GM23338 (cell line): Measurements from ENCODE around the gene KIFAP3. TPM values are rescaled to one million over a fixed set of nuclear protein-coding genes. Genes with fewer than 3 reads are reported as not detected.

Source experiments
- ATAC-seq: fragments of 200-7000 bp; cut with Tn5 transposase; 3 replicates; pipeline ENCODE4 v1.9.1; 2020
- DNase-seq: peaks from one replicate; pipeline ENCODE4 v3.0.0-alpha.2; 2015; ENCODE audit warnings: low spot score
- H2AFZ ChIP-seq: fragments of 200-600 bp; sonication (generic); 2 replicates; pipeline ENCODE4 v1.8.0; 2016; ENCODE audit warnings: antibody characterized with exemption, mild to moderate bottlenecking, moderate library complexity
- H3F3A ChIP-seq: fragments of 200-600 bp; sonication (generic); replicated peaks from 2 replicates; pipeline ENCODE4 v1.8.0; 2017; ENCODE audit warnings: antibody characterized with exemption, mixed run types, low read depth
- H3K27ac ChIP-seq: fragments of 200-600 bp; sonication (generic); 2 replicates; pipeline ENCODE4 v1.6.1; 2016; ENCODE audit warnings: low read depth
- H3K27me3 ChIP-seq: fragments of 200-600 bp; sonication (generic); 2 replicates; pipeline ENCODE4 v1.8.0; 2016; ENCODE audit warnings: mild to moderate bottlenecking, mixed run types, moderate library complexity; ENCODE audit not compliant: insufficient read depth
- H3K36me3 ChIP-seq: fragments of 200-600 bp; sonication (generic); 2 replicates; pipeline ENCODE4 v1.8.0; 2016; ENCODE audit warnings: mild to moderate bottlenecking; ENCODE audit not compliant: insufficient read depth
- H3K4me1 ChIP-seq: fragments of 200-600 bp; sonication (generic); 2 replicates; pipeline ENCODE4 v1.8.0; 2016; ENCODE audit warnings: mild to moderate bottlenecking, moderate library complexity; ENCODE audit not compliant: insufficient read depth
- H3K4me2 ChIP-seq: fragments of 200-600 bp; sonication (generic); 2 replicates; pipeline ENCODE4 v1.7.1; 2017; ENCODE audit warnings: mixed run types
- H3K4me3 ChIP-seq: fragments of 200-600 bp; sonication (generic); 2 replicates; pipeline ENCODE4 v1.6.1; 2016; ENCODE audit warnings: mixed run types
- H3K79me2 ChIP-seq: fragments of 200-600 bp; sonication (generic); replicated peaks from 2 replicates; pipeline ENCODE4 v1.8.0; 2017; ENCODE audit warnings: mild to moderate bottlenecking; ENCODE audit not compliant: insufficient read depth
- H3K9me2 ChIP-seq: fragments of 200-600 bp; sonication (generic); 2 replicates; pipeline ENCODE4 v1.8.0; 2017; ENCODE audit not compliant: insufficient read depth
- H4K20me1 ChIP-seq: fragments of 200-600 bp; sonication (generic); replicated peaks from 2 replicates; pipeline ENCODE4 v1.8.0; 2017; ENCODE audit warnings: mild to moderate bottlenecking; ENCODE audit not compliant: insufficient read depth
- H3K27ac Mint-ChIP-seq: 2 replicates; pipeline ENCODE4 v1.8.0; 2020; ENCODE audit warnings: inconsistent platforms, mild to moderate bottlenecking, moderate library complexity, mixed read lengths
- H3K27me3 Mint-ChIP-seq: 3 replicates; pipeline ENCODE4 v1.8.0; 2022; ENCODE audit warnings: low read depth, mild to moderate bottlenecking, moderate library complexity, mixed read lengths, inconsistent platforms; ENCODE audit not compliant: insufficient read depth, poor library complexity
- H3K36me3 Mint-ChIP-seq: 3 replicates; pipeline ENCODE4 v1.8.0; 2021; ENCODE audit warnings: low read depth, mild to moderate bottlenecking, inconsistent platforms, moderate library complexity, mixed read lengths
- H3K4me1 Mint-ChIP-seq: 3 replicates; pipeline ENCODE4 v1.8.0; 2020; ENCODE audit warnings: mild to moderate bottlenecking, inconsistent platforms, mixed read lengths
- H3K4me3 Mint-ChIP-seq: 3 replicates; pipeline ENCODE4 v1.8.0; 2021; ENCODE audit warnings: moderate library complexity, mild to moderate bottlenecking, inconsistent platforms, mixed read lengths
- H3K9me3 Mint-ChIP-seq: 3 replicates; pipeline ENCODE4 v1.8.0; 2020; ENCODE audit warnings: moderate library complexity, mild to moderate bottlenecking, inconsistent platforms, mixed read lengths
- EZH2 ChIP-seq: fragments of 200-600 bp; sonication (generic); IDR thresholded peaks from one replicate; pipeline ENCODE4 v1.8.0; 2017; ENCODE audit warnings: antibody characterized with exemption, mild to moderate bottlenecking, low read depth; ENCODE audit not compliant: unreplicated experiment
- NANOG ChIP-seq: IDR thresholded peaks from 2 replicates; pipeline ENCODE4 v1.6.1; 2016; ENCODE audit warnings: antibody characterized with exemption, borderline replicate concordance
- REST ChIP-seq: IDR thresholded peaks from one replicate; pipeline ENCODE4 v1.6.1; 2018; ENCODE audit warnings: antibody characterized with exemption; ENCODE audit not compliant: unreplicated experiment
- ZNF114 ChIP-seq: fragments of 250-450 bp; sonication (Bioruptor Pico); IDR thresholded peaks from 2 replicates; pipeline ENCODE4 v1.5.0; 2020; ENCODE audit warnings: mild to moderate bottlenecking, moderate library complexity
- polyA plus RNA-seq: library from polyadenylated mRNA; unstranded; fragments of >200 nt; fragmentation: Nextera tagmentation; extraction: Ambion mirVana; gene quantifications from 2 replicates; pipeline ENCODE4 v1.2.1, GENCODE V29; 2016
- total RNA-seq: library from RNA; depleted of rRNA; stranded (reverse); fragments of >200 nt; shearing (Covaris generic); gene quantifications from 2 replicates; pipeline ENCODE4 v1.2.3, GENCODE V29; 2014
- TF ChIP-seq, protein P1 (sequence below): fragments of 250-450 bp; sonication (Bioruptor Pico); IDR thresholded peaks from 2 replicates; pipeline ENCODE4 v1.5.0; 2020; ENCODE audit warnings: mild to moderate bottlenecking, moderate library complexity
- TF ChIP-seq, protein P2 (sequence below): IDR thresholded peaks from 2 replicates; pipeline ENCODE4 v1.6.1; 2016; ENCODE audit warnings: antibody characterized with exemption

The KIFAP3 gene
- total and polyA plus RNA-seq, 2 experiments from 2014 or later = 2.7 to 3.1 TPM

- TF ChIP-seq, protein P1, sequence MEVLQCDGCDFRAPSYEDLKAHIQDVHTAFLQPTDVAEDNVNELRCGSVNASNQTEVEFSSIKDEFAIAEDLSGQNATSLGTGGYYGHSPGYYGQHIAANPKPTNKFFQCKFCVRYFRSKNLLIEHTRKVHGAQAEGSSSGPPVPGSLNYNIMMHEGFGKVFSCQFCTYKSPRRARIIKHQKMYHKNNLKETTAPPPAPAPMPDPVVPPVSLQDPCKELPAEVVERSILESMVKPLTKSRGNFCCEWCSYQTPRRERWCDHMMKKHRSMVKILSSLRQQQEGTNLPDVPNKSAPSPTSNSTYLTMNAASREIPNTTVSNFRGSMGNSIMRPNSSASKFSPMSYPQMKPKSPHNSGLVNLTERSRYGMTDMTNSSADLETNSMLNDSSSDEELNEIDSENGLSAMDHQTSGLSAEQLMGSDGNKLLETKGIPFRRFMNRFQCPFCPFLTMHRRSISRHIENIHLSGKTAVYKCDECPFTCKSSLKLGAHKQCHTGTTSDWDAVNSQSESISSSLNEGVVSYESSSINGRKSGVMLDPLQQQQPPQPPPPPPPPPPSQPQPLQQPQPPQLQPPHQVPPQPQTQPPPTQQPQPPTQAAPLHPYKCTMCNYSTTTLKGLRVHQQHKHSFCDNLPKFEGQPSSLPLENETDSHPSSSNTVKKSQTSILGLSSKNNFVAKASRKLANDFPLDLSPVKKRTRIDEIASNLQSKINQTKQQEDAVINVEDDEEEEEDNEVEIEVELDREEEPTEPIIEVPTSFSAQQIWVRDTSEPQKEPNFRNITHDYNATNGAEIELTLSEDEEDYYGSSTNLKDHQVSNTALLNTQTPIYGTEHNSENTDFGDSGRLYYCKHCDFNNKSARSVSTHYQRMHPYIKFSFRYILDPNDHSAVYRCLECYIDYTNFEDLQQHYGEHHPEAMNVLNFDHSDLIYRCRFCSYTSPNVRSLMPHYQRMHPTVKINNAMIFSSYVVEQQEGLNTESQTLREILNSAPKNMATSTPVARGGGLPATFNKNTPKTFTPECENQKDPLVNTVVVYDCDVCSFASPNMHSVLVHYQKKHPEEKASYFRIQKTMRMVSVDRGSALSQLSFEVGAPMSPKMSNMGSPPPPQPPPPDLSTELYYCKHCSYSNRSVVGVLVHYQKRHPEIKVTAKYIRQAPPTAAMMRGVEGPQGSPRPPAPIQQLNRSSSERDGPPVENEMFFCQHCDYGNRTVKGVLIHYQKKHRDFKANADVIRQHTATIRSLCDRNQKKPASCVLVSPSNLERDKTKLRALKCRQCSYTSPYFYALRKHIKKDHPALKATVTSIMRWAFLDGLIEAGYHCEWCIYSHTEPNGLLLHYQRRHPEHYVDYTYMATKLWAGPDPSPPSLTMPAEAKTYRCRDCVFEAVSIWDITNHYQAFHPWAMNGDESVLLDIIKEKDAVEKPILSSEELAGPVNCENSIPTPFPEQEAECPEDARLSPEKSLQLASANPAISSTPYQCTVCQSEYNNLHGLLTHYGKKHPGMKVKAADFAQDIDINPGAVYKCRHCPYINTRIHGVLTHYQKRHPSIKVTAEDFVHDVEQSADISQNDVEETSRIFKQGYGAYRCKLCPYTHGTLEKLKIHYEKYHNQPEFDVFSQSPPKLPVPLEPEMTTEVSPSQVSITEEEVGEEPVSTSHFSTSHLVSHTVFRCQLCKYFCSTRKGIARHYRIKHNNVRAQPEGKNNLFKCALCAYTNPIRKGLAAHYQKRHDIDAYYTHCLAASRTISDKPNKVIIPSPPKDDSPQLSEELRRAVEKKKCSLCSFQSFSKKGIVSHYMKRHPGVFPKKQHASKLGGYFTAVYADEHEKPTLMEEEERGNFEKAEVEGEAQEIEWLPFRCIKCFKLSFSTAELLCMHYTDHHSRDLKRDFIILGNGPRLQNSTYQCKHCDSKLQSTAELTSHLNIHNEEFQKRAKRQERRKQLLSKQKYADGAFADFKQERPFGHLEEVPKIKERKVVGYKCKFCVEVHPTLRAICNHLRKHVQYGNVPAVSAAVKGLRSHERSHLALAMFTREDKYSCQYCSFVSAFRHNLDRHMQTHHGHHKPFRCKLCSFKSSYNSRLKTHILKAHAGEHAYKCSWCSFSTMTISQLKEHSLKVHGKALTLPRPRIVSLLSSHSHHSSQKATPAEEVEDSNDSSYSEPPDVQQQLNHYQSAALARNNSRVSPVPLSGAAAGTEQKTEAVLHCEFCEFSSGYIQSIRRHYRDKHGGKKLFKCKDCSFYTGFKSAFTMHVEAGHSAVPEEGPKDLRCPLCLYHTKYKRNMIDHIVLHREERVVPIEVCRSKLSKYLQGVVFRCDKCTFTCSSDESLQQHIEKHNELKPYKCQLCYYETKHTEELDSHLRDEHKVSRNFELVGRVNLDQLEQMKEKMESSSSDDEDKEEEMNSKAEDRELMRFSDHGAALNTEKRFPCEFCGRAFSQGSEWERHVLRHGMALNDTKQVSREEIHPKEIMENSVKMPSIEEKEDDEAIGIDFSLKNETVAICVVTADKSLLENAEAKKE (CRISPR knock-in tag) = no peak
Measured at GRCh38 chr1:169884634-169885033, 189.9 kb downstream of the KIFAP3 start (continued).

- H3K9me3 Mint-ChIP-seq = no peaks in the 10 kb centered on the region
- Histone ChIP-seq H3K79me2 (0 out of 2 replicates have a peak, but pooled peaks cover 4% of the 10 kb centered on the region), H2AFZ (no peak overlapping the region), H3K4me3 (no peak overlapping the region), H4K20me1 (no peaks in the 10 kb centered on the region), H3K9me2 (no peaks in the 10 kb centered on the region), H3K27me3 (no peaks in the 10 kb centered on the region), H3K27ac (no peak overlapping the region), H3K4me2 (no peak overlapping the region), H3F3A (no peaks in the 10 kb centered on the region), H3K4me1 (no peaks in the 10 kb centered on the region), H3K36me3 (peaks cover 4% of the 10 kb centered on the region; the same call in 1 of the 2 replicates)
- no peak overlapping the region for H3K4me3 Mint-ChIP-seq
- no peaks in the 10 kb centered on the region for H3K4me1 Mint-ChIP-seq
- peaks cover 24% of the 10 kb centered on the region for H3K36me3 Mint-ChIP-seq
- DNase-seq (no peak), ATAC-seq (no peak)
- no peak overlapping the region for H3K27ac Mint-ChIP-seq
- H3K27me3 Mint-ChIP-seq = peaks cover 1% of the 10 kb centered on the region
- no peak for TF ChIP-seq REST
- TF ChIP-seq, protein P2, sequence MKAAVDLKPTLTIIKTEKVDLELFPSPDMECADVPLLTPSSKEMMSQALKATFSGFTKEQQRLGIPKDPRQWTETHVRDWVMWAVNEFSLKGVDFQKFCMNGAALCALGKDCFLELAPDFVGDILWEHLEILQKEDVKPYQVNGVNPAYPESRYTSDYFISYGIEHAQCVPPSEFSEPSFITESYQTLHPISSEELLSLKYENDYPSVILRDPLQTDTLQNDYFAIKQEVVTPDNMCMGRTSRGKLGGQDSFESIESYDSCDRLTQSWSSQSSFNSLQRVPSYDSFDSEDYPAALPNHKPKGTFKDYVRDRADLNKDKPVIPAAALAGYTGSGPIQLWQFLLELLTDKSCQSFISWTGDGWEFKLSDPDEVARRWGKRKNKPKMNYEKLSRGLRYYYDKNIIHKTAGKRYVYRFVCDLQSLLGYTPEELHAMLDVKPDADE = no peak
- no peak for TF ChIP-seq ZNF114
- TF ChIP-seq NANOG = no peak
- TF ChIP-seq EZH2 = no peak
Measured at GRCh38 chr1:169882039-169882511, 192.4 kb downstream of the KIFAP3 start.
